Endothelial cell of umbilical vein (primary cell): Measurements from ENCODE around the gene CCDC85A. TPM values are rescaled to one million over a fixed set of nuclear protein-coding genes. Genes with fewer than 3 reads are reported as not detected.

Experiments used
- BruUV-seq: library from RNA; stranded (reverse); fragments of 400-500 nt; replicated peaks from 2 replicates; lab custom pipeline; 2021; lab: Mats Ljungman, UMichigan
- CTCF ChIA-PET: fragments of 300-600, 350-600 bp; sonication (Branson Sonifier 250); formaldehyde crosslinking; loops from one replicate; lab custom pipeline; 2021; ENCODE audit warnings: antibody characterized with exemption, inconsistent platforms; lab: Charles Lee
- POLR2A ChIA-PET: fragments of 300-600, 350-600 bp; sonication (Branson Sonifier 250); formaldehyde crosslinking; loops from one replicate; lab custom pipeline; 2021; ENCODE audit warnings: antibody characterized with exemption, inconsistent platforms; lab: Charles Lee
- DNase-seq: peaks from one replicate; pipeline ENCODE4 v3.0.0-alpha.2; 2011; ENCODE audit warnings: low read depth, low spot score
- FAIRE-seq: peaks from 2 replicates; lab custom pipeline; 2011; peaks lifted over from hg19 to GRCh38; lab: Jason Lieb, UNC
- H2AFZ ChIP-seq: 2 replicates; pipeline ENCODE4 v1.6.0; 2012; ENCODE audit warnings: low read depth, low read length, control low read depth, inconsistent platforms
- H3K27ac ChIP-seq: 2 replicates; pipeline ENCODE4 v1.5.1; 2011; ENCODE audit warnings: low read depth, mild to moderate bottlenecking, control low read depth, low read length, moderate library complexity; ENCODE audit not compliant: insufficient read depth
- H3K27me3 ChIP-seq, 2 experiments: 2 replicates each; pipeline versions ENCODE4 v1.6.0 to v1.6.1; 2011; ENCODE audit warnings: low read length in 2 of 2, mixed read lengths in 1 of 2; ENCODE audit not compliant: control insufficient read depth in 2 of 2, insufficient read depth in 2 of 2
- H3K36me3 ChIP-seq, 2 experiments: 2 replicates in 1 of 2; 3 replicates in 1 of 2; pipeline ENCODE4 v1.5.1; 2011; ENCODE audit warnings: low read length in 2 of 2, mild to moderate bottlenecking in 1 of 2, moderate library complexity in 1 of 2; ENCODE audit not compliant: control insufficient read depth in 2 of 2, insufficient read depth in 2 of 2; ENCODE audit errors: extremely low read depth in 1 of 2
- H3K4me1 ChIP-seq: 3 replicates; pipeline ENCODE4 v1.5.1; 2011; ENCODE audit warnings: mild to moderate bottlenecking, low read length; ENCODE audit not compliant: control insufficient read depth, insufficient read depth; ENCODE audit errors: extremely low read depth
- H3K4me2 ChIP-seq: 2 replicates; pipeline ENCODE4 v1.6.1; 2011; ENCODE audit warnings: low read length, control low read depth, mixed read lengths; ENCODE audit not compliant: insufficient read depth
- H3K4me3 ChIP-seq, 3 experiments: fragments of 200-600 bp in 1 of 3; sonication (generic), shearing (Covaris generic) in 1 of 3; replicated peaks in 1 of 3; 2 replicates each; pipeline ENCODE4 v1.5.1; 2011 to 2016; ENCODE audit warnings: control low read depth in 3 of 3, low read length in 3 of 3, mild to moderate bottlenecking in 2 of 3, inconsistent platforms in 1 of 3, low read depth in 1 of 3, moderate library complexity in 1 of 3; ENCODE audit not compliant: insufficient read depth in 1 of 3
- H3K79me2 ChIP-seq: 2 replicates; pipeline ENCODE4 v1.6.0; 2012; ENCODE audit warnings: low read length, inconsistent platforms; ENCODE audit not compliant: control insufficient read depth, insufficient read depth
- H3K9ac ChIP-seq: replicated peaks from 2 replicates; pipeline ENCODE3; 2011; ENCODE audit warnings: low read length, control low read depth; ENCODE audit not compliant: insufficient read depth; ENCODE audit errors: extremely low read depth
- H3K9me1 ChIP-seq: replicated peaks from 3 replicates; pipeline ENCODE4 v1.6.0; 2011; ENCODE audit warnings: mild to moderate bottlenecking, low read length; ENCODE audit not compliant: control insufficient read depth, insufficient read depth; ENCODE audit errors: extremely low read depth
- H3K9me3 ChIP-seq: replicated peaks from 2 replicates; pipeline ENCODE4 v1.5.1; 2012; ENCODE audit warnings: low read length, inconsistent platforms; ENCODE audit not compliant: control insufficient read depth, insufficient read depth
- H4K20me1 ChIP-seq: replicated peaks from 2 replicates; pipeline ENCODE3; 2011; ENCODE audit warnings: mild to moderate bottlenecking, low read length; ENCODE audit not compliant: control insufficient read depth, insufficient read depth; ENCODE audit errors: extremely low read depth
- EZH2 ChIP-seq: IDR thresholded peaks from 2 replicates; pipeline ENCODE4 v1.6.1; 2012; ENCODE audit warnings: borderline replicate concordance, low read depth, mild to moderate bottlenecking, moderate library complexity, low read length, inconsistent platforms; ENCODE audit not compliant: severe bottlenecking
- FOS ChIP-seq: IDR thresholded peaks from 2 replicates; pipeline ENCODE4 v1.6.1; 2011; ENCODE audit warnings: mild to moderate bottlenecking, low read length, moderate library complexity, borderline replicate concordance; ENCODE audit not compliant: insufficient read depth
- GATA2 ChIP-seq: IDR thresholded peaks from 2 replicates; pipeline ENCODE4 v1.7.0; 2011; ENCODE audit warnings: low read depth, mild to moderate bottlenecking, moderate library complexity, mixed read lengths, low read length; ENCODE audit not compliant: insufficient read length, insufficient read depth
- JUN ChIP-seq: IDR thresholded peaks from 2 replicates; pipeline ENCODE4 v1.6.1; 2011; ENCODE audit warnings: borderline replicate concordance, low read depth; ENCODE audit not compliant: insufficient read length, insufficient read depth
- MYC ChIP-seq: IDR thresholded peaks from one replicate; pipeline ENCODE4 v1.6.1; 2011; ENCODE audit warnings: mild to moderate bottlenecking, low read depth, low read length
- POLR2A ChIP-seq: IDR thresholded peaks from 2 replicates; pipeline ENCODE4 v1.6.1; 2012; ENCODE audit warnings: low read depth, mild to moderate bottlenecking, control low read depth, low read length
- POLR2AphosphoS5 ChIP-seq: IDR thresholded peaks from 2 replicates; pipeline ENCODE4 v1.6.1; 2012; ENCODE audit warnings: low read depth, mild to moderate bottlenecking, control low read depth, low read length, moderate library complexity; ENCODE audit not compliant: insufficient read depth
- dilution Hi-C: fragments of 300-500 bp; cut with MboI; formaldehyde crosslinking; loops from one replicate; pipeline ENCODE4 v1.15.0; 2019; ENCODE audit warnings: low sequenced_read_pairs; ENCODE audit not compliant: extremely low pct_ligation_motif_present
- intact Hi-C: fragments of 100-400 bp; cut with micrococcal nuclease; formaldehyde crosslinking; loops from one replicate; pipeline ENCODE4 v1.10.0; 2022
- polyA plus RNA-seq, 4 experiments: library from polyadenylated mRNA; depleted of rRNA in 3 of 4; stranded (reverse) in 3 of 4; unstranded in 1 of 4; fragments of >200 nt; gene quantifications; 2 replicates each; pipeline versions ENCODE4 v1.2.1 to v1.2.3, GENCODE V29; 2011 to 2012; ENCODE audit warnings: missing spikeins in 1 of 4
- total RNA-seq: library from RNA; stranded (reverse); gene quantifications from 2 replicates; pipeline ENCODE4 v1.2.3, GENCODE V29; 2021
- TF ChIP-seq, protein P1 (sequence below): IDR thresholded peaks from 2 replicates; pipeline ENCODE4 v1.6.1; 2011; ENCODE audit not compliant: insufficient read depth, insufficient read length
- TF ChIP-seq, protein P2 (sequence below), 2 donors: IDR thresholded peaks; 1 replicate in 1 of 2; 2 replicates in 1 of 2; pipeline ENCODE4 v1.5.1; 2011; ENCODE audit warnings: low read length in 2 of 2, mild to moderate bottlenecking in 2 of 2, moderate library complexity in 2 of 2, control low read depth in 1 of 2, inconsistent platforms in 1 of 2, low read depth in 1 of 2; ENCODE audit not compliant: insufficient read depth in 1 of 2; ENCODE audit errors: extremely low read depth in 1 of 2

Gene CCDC85A
- total and polyA plus RNA-seq, 2 donors (not counting 3 experiments of a cell fraction or from before 2014, with no cell fraction given) = 5.1 to 10.4 TPM

DNA sequence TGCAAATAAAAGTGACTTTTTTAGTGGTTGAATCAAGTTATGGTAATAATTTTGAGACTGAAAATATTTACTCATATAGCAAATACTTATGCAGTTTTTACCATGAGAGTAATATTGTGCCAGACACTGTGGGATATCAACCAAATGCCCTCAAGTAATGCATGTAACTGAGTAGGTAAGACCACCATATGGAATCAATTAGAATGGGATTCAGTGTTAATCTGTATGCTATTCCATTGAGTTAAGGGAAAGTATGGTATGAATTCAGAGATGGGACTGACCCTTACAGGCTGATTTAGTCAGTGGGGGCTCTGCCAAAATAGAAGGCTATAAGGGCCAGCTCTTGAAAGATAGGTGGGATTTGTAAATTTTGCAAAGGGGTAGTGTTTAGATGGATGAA, 131.6 kb downstream of the CCDC85A start:
- Histone ChIP-seq H3K4me3 (no peak overlapping the region), H3K9me1 (no peaks in the 10 kb centered on the region), H3K4me1 (no peaks in the 10 kb centered on the region), H4K20me1 (no peaks in the 10 kb centered on the region), H3K9me3 (no peaks in the 10 kb centered on the region), H3K4me2 (no peak overlapping the region), H3K36me3 (no peaks in the 10 kb centered on the region), H3K9ac (no peak overlapping the region), H2AFZ (no peak overlapping the region), H3K27ac (no peak overlapping the region), H3K27me3 (no peaks in the 10 kb centered on the region), H3K79me2 (no peaks in the 10 kb centered on the region)
- no peak for TF ChIP-seq POLR2AphosphoS5
- TF ChIP-seq POLR2A = no peak
- no peak for TF ChIP-seq GATA2
- TF ChIP-seq EZH2 = no peak
- TF ChIP-seq MYC = no peak
- TF ChIP-seq, protein P1, sequence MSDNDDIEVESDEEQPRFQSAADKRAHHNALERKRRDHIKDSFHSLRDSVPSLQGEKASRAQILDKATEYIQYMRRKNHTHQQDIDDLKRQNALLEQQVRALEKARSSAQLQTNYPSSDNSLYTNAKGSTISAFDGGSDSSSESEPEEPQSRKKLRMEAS = no peak
- no peak for TF ChIP-seq FOS
- no peak for TF ChIP-seq JUN
- TF ChIP-seq, protein P2, sequence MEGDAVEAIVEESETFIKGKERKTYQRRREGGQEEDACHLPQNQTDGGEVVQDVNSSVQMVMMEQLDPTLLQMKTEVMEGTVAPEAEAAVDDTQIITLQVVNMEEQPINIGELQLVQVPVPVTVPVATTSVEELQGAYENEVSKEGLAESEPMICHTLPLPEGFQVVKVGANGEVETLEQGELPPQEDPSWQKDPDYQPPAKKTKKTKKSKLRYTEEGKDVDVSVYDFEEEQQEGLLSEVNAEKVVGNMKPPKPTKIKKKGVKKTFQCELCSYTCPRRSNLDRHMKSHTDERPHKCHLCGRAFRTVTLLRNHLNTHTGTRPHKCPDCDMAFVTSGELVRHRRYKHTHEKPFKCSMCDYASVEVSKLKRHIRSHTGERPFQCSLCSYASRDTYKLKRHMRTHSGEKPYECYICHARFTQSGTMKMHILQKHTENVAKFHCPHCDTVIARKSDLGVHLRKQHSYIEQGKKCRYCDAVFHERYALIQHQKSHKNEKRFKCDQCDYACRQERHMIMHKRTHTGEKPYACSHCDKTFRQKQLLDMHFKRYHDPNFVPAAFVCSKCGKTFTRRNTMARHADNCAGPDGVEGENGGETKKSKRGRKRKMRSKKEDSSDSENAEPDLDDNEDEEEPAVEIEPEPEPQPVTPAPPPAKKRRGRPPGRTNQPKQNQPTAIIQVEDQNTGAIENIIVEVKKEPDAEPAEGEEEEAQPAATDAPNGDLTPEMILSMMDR (IDR thresholded peaks at IDR 0.05; ENCODE audit: extremely low read depth in 1 of 2, insufficient read depth in 1 of 2, low read depth in 1 of 2, low read length in 2 of 2) = no peak
- DNase-seq = no peak
- no TSS peak for BruUV-seq
- intact Hi-C loops (no loop called here), dilution Hi-C loops (no loop called here)
- no peak for FAIRE-seq
- ChIA-PET POLR2A (no interaction called here), CTCF (interaction anchor here (1.6 kb wide), 1 partner anchor 14 kb away, joined by 5 read pairs; no protein-coding TSS in a partner anchor)
